ENCODE data around the gene TAOK1.

Gene TAOK1

DNA sequence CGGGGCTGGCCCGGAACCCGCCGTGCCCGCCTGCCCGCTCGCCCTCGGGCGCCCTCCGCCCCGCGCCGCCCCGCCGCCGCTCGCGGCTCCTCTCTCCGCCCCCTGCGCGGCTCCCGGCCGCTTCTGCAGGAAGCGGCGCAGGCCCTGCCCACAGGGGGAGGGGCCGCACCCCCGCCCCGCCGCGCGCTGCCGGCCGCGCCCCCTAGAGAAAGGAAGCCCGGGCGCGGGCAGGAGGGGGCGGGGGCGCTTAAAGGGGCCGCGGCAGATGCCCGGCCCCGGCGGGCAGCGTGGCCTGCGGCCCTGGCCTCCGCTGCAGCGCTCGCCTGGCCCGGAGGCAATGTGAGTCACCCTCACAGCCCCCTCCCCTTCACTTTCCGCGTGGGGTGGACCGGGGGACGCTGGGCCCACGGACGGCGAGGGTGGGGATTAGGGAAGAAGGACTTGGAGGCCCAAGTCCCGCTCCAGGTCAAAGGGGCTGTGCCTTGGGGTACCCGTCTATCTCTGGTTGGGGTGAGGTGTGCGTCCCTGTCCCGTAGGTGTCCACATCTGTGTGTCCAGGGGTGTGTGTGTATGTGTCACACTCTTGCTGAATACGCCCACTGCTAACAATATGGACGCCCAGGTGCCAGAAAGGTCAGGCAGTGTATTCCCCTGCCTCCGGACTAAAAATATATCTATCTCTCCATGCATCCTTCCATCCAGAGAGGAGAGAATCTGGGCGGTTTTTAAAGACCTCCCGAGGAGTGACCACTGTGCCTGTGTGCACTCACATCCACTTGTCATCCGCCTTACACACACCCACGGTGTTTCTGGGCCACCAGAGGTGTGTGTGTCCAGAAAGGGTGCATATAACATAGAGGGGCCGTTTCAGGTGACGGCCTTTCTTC is 199.6 kb downstream of the TAOK1 start, which contains the start of gene GIT1 (continued):
- TF ChIP-seq OVOL3 (tag by site-specific recombination; IDR thresholded peaks at IDR 0.05) (no peak), ZXDB (tag by site-specific recombination; IDR thresholded peaks at IDR 0.05) (0 out of 2 replicates have a peak, but pooled peaks have one; percentile 12), ZNF777 (tag by site-specific recombination; IDR thresholded peaks at IDR 0.05; ENCODE audit: borderline replicate concordance) (no peak), GFI1B (tag by site-specific recombination; IDR thresholded peaks at IDR 0.05) (no peak), ZNF354C (tag by site-specific recombination; IDR thresholded peaks at IDR 0.05; ENCODE audit: borderline replicate concordance, low read depth) (no peak), ZNF544 (tag by site-specific recombination; IDR thresholded peaks at IDR 0.05) (no peak), ZNF2 (tag by site-specific recombination; IDR thresholded peaks at IDR 0.05) (no peak), ZNF624 (tag by site-specific recombination; IDR thresholded peaks at IDR 0.05) (no peak), SP2 (tag by site-specific recombination; IDR thresholded peaks at IDR 0.05) (no peak), WT1 (tag by site-specific recombination; IDR thresholded peaks at IDR 0.05) (no peak), ZNF140 (tag by site-specific recombination; IDR thresholded peaks at IDR 0.05) (no peak), ZNF548 (tag by site-specific recombination; IDR thresholded peaks at IDR 0.05) (no peak), ZNF549 (tag by site-specific recombination; IDR thresholded peaks at IDR 0.05) (no peak), TCF7L2 (IDR thresholded peaks at IDR 0.05; ENCODE audit: borderline replicate concordance, low read depth, low read length) (no peak), ZNF830 (tag by site-specific recombination; IDR thresholded peaks at IDR 0.05; ENCODE audit: low read depth) (no peak), ZBTB1 (tag by site-specific recombination; IDR thresholded peaks at IDR 0.05) (no peak), KLF10 (tag by site-specific recombination; IDR thresholded peaks at IDR 0.05) (peak; percentile 93), ZIC2 (tag by site-specific recombination; IDR thresholded peaks at IDR 0.05) (no peak), ZNF248 (tag by site-specific recombination; IDR thresholded peaks at IDR 0.05) (no peak), ZNF776 (tag by site-specific recombination; IDR thresholded peaks at IDR 0.05; ENCODE audit: borderline replicate concordance) (no peak), SCRT1 (tag by site-specific recombination; IDR thresholded peaks at IDR 0.05; ENCODE audit: borderline replicate concordance) (no peak), ZNF473 (tag by site-specific recombination; IDR thresholded peaks at IDR 0.05) (no peak), REPIN1 (tag by site-specific recombination; IDR thresholded peaks at IDR 0.05; ENCODE audit: low read depth) (no peak)
- TF ChIP-seq, protein P1, sequence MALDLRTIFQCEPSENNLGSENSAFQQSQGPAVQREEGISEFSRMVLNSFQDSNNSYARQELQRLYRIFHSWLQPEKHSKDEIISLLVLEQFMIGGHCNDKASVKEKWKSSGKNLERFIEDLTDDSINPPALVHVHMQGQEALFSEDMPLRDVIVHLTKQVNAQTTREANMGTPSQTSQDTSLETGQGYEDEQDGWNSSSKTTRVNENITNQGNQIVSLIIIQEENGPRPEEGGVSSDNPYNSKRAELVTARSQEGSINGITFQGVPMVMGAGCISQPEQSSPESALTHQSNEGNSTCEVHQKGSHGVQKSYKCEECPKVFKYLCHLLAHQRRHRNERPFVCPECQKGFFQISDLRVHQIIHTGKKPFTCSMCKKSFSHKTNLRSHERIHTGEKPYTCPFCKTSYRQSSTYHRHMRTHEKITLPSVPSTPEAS (tag by site-specific recombination; IDR thresholded peaks at IDR 0.05), result no peak
- TF ChIP-seq, protein P2, sequence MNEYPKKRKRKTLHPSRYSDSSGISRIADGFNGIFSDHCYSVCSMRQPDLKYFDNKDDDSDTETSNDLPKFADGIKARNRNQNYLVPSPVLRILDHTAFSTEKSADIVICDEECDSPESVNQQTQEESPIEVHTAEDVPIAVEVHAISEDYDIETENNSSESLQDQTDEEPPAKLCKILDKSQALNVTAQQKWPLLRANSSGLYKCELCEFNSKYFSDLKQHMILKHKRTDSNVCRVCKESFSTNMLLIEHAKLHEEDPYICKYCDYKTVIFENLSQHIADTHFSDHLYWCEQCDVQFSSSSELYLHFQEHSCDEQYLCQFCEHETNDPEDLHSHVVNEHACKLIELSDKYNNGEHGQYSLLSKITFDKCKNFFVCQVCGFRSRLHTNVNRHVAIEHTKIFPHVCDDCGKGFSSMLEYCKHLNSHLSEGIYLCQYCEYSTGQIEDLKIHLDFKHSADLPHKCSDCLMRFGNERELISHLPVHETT (tag by site-specific recombination; IDR thresholded peaks at IDR 0.05), result no peak
- TF ChIP-seq, protein P3, sequence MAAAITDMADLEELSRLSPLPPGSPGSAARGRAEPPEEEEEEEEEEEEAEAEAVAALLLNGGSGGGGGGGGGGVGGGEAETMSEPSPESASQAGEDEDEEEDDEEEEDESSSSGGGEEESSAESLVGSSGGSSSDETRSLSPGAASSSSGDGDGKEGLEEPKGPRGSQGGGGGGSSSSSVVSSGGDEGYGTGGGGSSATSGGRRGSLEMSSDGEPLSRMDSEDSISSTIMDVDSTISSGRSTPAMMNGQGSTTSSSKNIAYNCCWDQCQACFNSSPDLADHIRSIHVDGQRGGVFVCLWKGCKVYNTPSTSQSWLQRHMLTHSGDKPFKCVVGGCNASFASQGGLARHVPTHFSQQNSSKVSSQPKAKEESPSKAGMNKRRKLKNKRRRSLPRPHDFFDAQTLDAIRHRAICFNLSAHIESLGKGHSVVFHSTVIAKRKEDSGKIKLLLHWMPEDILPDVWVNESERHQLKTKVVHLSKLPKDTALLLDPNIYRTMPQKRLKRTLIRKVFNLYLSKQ (tag by site-specific recombination; IDR thresholded peaks at IDR 0.05; ENCODE audit: borderline replicate concordance), result no peak
- TF ChIP-seq, protein P4, sequence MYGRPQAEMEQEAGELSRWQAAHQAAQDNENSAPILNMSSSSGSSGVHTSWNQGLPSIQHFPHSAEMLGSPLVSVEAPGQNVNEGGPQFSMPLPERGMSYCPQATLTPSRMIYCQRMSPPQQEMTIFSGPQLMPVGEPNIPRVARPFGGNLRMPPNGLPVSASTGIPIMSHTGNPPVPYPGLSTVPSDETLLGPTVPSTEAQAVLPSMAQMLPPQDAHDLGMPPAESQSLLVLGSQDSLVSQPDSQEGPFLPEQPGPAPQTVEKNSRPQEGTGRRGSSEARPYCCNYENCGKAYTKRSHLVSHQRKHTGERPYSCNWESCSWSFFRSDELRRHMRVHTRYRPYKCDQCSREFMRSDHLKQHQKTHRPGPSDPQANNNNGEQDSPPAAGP (tag by site-specific recombination; IDR thresholded peaks at IDR 0.05), result no peak
- TF ChIP-seq, protein P5, sequence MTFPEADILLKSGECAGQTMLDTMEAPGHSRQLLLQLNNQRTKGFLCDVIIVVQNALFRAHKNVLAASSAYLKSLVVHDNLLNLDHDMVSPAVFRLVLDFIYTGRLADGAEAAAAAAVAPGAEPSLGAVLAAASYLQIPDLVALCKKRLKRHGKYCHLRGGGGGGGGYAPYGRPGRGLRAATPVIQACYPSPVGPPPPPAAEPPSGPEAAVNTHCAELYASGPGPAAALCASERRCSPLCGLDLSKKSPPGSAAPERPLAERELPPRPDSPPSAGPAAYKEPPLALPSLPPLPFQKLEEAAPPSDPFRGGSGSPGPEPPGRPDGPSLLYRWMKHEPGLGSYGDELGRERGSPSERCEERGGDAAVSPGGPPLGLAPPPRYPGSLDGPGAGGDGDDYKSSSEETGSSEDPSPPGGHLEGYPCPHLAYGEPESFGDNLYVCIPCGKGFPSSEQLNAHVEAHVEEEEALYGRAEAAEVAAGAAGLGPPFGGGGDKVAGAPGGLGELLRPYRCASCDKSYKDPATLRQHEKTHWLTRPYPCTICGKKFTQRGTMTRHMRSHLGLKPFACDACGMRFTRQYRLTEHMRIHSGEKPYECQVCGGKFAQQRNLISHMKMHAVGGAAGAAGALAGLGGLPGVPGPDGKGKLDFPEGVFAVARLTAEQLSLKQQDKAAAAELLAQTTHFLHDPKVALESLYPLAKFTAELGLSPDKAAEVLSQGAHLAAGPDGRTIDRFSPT (tag by site-specific recombination; IDR thresholded peaks at IDR 0.05), result no peak
- TF ChIP-seq, protein P6, sequence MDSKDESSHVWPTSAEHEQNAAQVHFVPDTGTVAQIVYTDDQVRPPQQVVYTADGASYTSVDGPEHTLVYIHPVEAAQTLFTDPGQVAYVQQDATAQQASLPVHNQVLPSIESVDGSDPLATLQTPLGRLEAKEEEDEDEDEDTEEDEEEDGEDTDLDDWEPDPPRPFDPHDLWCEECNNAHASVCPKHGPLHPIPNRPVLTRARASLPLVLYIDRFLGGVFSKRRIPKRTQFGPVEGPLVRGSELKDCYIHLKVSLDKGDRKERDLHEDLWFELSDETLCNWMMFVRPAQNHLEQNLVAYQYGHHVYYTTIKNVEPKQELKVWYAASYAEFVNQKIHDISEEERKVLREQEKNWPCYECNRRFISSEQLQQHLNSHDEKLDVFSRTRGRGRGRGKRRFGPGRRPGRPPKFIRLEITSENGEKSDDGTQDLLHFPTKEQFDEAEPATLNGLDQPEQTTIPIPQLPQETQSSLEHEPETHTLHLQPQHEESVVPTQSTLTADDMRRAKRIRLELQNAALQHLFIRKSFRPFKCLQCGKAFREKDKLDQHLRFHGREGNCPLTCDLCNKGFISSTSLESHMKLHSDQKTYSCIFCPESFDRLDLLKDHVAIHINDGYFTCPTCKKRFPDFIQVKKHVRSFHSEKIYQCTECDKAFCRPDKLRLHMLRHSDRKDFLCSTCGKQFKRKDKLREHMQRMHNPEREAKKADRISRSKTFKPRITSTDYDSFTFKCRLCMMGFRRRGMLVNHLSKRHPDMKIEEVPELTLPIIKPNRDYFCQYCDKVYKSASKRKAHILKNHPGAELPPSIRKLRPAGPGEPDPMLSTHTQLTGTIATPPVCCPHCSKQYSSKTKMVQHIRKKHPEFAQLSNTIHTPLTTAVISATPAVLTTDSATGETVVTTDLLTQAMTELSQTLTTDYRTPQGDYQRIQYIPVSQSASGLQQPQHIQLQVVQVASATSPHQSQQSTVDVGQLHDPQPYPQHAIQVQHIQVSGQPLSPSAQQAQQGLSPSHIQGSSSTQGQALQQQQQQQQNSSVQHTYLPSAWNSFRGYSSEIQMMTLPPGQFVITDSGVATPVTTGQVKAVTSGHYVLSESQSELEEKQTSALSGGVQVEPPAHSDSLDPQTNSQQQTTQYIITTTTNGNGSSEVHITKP (tag by site-specific recombination; IDR thresholded peaks at IDR 0.05), result no peak

Data from HEK293 (cell line).